PC-3 (cell line): Measurements from ENCODE around the gene NOC4L. TPM values are rescaled to one million over a fixed set of nuclear protein-coding genes. Genes with fewer than 3 reads are reported as not detected.
"Not testable (repeated sequence)": the region's sequence is repeated elsewhere in the genome, so short reads cannot be mapped to it uniquely, and the experiment has no call there.

ENCODE experiments used
- ATAC-seq: fragments of 200-7000 bp; cut with Tn5 transposase; 2 replicates; pipeline ENCODE4 v1.9.1; 2020; ENCODE audit warnings: mild to moderate bottlenecking, moderate library complexity
- BruUV-seq: library from RNA; stranded (reverse); fragments of 400-500 nt; replicated peaks from 2 replicates; lab custom pipeline; 2021; lab: Mats Ljungman, UMichigan
- CTCF ChIA-PET: fragments of 300-600 bp; sonication (Branson Sonifier 250); formaldehyde crosslinking; loops from one replicate; lab custom pipeline; 2022; ENCODE audit warnings: antibody characterized with exemption; lab: Charles Lee
- POLR2A ChIA-PET: fragments of 300-600 bp; sonication (Branson Sonifier 250); formaldehyde crosslinking; loops from one replicate; lab custom pipeline; 2022; ENCODE audit warnings: antibody characterized with exemption; ENCODE audit not compliant: unreplicated experiment; lab: Charles Lee
- DNase-seq: peaks from one replicate; pipeline ENCODE4 v3.0.0-alpha.2; 2015
- H2AFZ ChIP-seq: fragments of 300-600 bp; sonication (generic); 2 replicates; pipeline ENCODE4 v1.6.0; 2016; ENCODE audit warnings: antibody characterized with exemption, low read length
- H3F3A ChIP-seq: fragments of 300-600 bp; sonication (generic); one replicate; pipeline ENCODE4 v1.6.0; 2017; ENCODE audit warnings: antibody characterized with exemption, low read length, control low read depth, mild to moderate bottlenecking; ENCODE audit not compliant: unreplicated experiment
- H3K27ac ChIP-seq: fragments of 300-600 bp; sonication (generic); 2 replicates; pipeline ENCODE4 v1.5.1; 2016; ENCODE audit warnings: mild to moderate bottlenecking, low read length
- H3K27me3 ChIP-seq: fragments of 300-600 bp; sonication (generic); 2 replicates; pipeline ENCODE4 v1.6.1; 2016; ENCODE audit warnings: low read length, mixed read lengths
- H3K36me3 ChIP-seq: fragments of 300-600 bp; sonication (generic); 2 replicates; pipeline ENCODE4 v1.6.1; 2016; ENCODE audit warnings: low read depth, mixed run types, low read length, mixed read lengths
- H3K4me1 ChIP-seq: fragments of 300-600 bp; sonication (generic); 2 replicates; pipeline ENCODE4 v1.5.1; 2016; ENCODE audit warnings: low read length; ENCODE audit not compliant: insufficient read depth
- H3K4me2 ChIP-seq: fragments of 300-600 bp; sonication (generic); 2 replicates; pipeline ENCODE4 v1.6.0; 2016; ENCODE audit warnings: low read length
- H3K4me3 ChIP-seq: fragments of 300-600 bp; sonication (generic); 2 replicates; pipeline ENCODE4 v1.5.1; 2016; ENCODE audit warnings: mild to moderate bottlenecking, low read length, mixed read lengths
- H3K79me2 ChIP-seq: fragments of 300-600 bp; sonication (generic); 2 replicates; pipeline ENCODE4 v1.6.1; 2017; ENCODE audit warnings: low read length, mixed read lengths
- H3K9ac ChIP-seq: fragments of 300-600 bp; sonication (generic); 2 replicates; pipeline ENCODE4 v1.6.0; 2016; ENCODE audit warnings: mild to moderate bottlenecking, low read length
- H3K9me2 ChIP-seq: fragments of 300-600 bp; sonication (generic); replicated peaks from 2 replicates; pipeline ENCODE4 v1.6.1; 2016; ENCODE audit warnings: mixed run types, low read length, mixed read lengths
- H3K9me3 ChIP-seq: fragments of 300-600 bp; sonication (generic); 2 replicates; pipeline ENCODE4 v1.6.1; 2016; ENCODE audit warnings: low read length, mixed read lengths
- H4K20me1 ChIP-seq: fragments of 300-600 bp; sonication (generic); 2 replicates; pipeline ENCODE4 v1.6.1; 2016; ENCODE audit warnings: low read length, mixed read lengths
- CTCF ChIP-seq: fragments of 300-600 bp; sonication (generic); conservative IDR thresholded peaks from 2 replicates; pipeline ENCODE4 v1.5.1; 2017; ENCODE audit warnings: antibody characterized with exemption, low read depth, mild to moderate bottlenecking, low read length
- EZH2 ChIP-seq: fragments of 300-600 bp; sonication (generic); IDR thresholded peaks from one replicate; pipeline ENCODE4 v1.6.1; 2017; ENCODE audit warnings: antibody characterized with exemption, mild to moderate bottlenecking, low read length; ENCODE audit not compliant: unreplicated experiment
- EZH2phosphoT487 ChIP-seq: fragments of 300-600 bp; sonication (generic); IDR thresholded peaks from 2 replicates; pipeline ENCODE4 v1.6.1; 2018; ENCODE audit warnings: mild to moderate bottlenecking, antibody characterized with exemption, low read length, borderline replicate concordance
- intact Hi-C: fragments of 100-400 bp; cut with micrococcal nuclease; formaldehyde crosslinking; loops from 2 replicates; pipeline ENCODE4 v1.9.0; 2023
- total RNA-seq: library from RNA; depleted of rRNA; stranded (reverse); fragments of >200 nt; gene quantifications from 2 replicates; pipeline ENCODE4 v1.2.3, GENCODE V29; 2014

NOC4L gene
- total RNA-seq, 1 experiment from 2014 or later, result 44.4 TPM

DNA sequence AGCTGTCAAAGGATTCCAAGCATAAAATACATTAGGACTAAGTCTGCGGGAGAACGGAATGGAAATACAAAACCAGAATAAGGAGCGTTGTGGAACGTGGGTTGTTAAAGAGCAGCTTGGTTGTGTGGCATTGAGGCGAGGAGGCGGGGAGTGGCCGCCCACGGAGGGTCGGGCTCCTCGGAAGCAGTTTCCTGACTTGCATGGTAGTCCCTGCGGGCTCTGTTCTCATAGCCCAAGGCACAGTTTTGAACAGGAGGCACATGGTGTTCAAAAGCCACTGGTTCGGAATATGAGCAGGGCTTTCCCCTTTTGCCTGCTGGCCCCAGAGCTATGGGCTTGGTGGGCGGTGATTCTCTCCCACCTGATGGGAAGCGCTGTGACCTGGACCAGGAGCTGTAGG is 12.3 kb upstream of the NOC4L start:
- no peak for ATAC-seq
- H2AFZ ChIP-seq, result no peak overlapping the region
- intact Hi-C loops, result no loop called here
- CTCF ChIA-PET, result no interaction called here
- no peaks in the 10 kb centered on the region for H4K20me1 ChIP-seq
- H3K9ac ChIP-seq, result no peak overlapping the region
- no peaks in the 10 kb centered on the region for H3K9me3 ChIP-seq
- no peak overlapping the region for H3K4me3 ChIP-seq
- no peak overlapping the region for H3K4me2 ChIP-seq
- H3K79me2 ChIP-seq, result no peaks in the 10 kb centered on the region
- H3K36me3 ChIP-seq, result peaks cover 19% of the 10 kb centered on the region
- H3K4me1 ChIP-seq, result peaks cover 3% of the 10 kb centered on the region; the same call in 1 of the 2 replicates
- H3F3A ChIP-seq, result no peaks in the 10 kb centered on the region
- TF ChIP-seq CTCF, result no peak
- no peak for TF ChIP-seq EZH2phosphoT487
- no peak for TF ChIP-seq EZH2
- no peaks in the 10 kb centered on the region for H3K9me2 ChIP-seq
- H3K27me3 ChIP-seq, result no peaks in the 10 kb centered on the region
- no TSS peak for BruUV-seq
- no peak overlapping the region for H3K27ac ChIP-seq
- DNase-seq, result no peak
- POLR2A ChIA-PET, result no interaction called here

DNA sequence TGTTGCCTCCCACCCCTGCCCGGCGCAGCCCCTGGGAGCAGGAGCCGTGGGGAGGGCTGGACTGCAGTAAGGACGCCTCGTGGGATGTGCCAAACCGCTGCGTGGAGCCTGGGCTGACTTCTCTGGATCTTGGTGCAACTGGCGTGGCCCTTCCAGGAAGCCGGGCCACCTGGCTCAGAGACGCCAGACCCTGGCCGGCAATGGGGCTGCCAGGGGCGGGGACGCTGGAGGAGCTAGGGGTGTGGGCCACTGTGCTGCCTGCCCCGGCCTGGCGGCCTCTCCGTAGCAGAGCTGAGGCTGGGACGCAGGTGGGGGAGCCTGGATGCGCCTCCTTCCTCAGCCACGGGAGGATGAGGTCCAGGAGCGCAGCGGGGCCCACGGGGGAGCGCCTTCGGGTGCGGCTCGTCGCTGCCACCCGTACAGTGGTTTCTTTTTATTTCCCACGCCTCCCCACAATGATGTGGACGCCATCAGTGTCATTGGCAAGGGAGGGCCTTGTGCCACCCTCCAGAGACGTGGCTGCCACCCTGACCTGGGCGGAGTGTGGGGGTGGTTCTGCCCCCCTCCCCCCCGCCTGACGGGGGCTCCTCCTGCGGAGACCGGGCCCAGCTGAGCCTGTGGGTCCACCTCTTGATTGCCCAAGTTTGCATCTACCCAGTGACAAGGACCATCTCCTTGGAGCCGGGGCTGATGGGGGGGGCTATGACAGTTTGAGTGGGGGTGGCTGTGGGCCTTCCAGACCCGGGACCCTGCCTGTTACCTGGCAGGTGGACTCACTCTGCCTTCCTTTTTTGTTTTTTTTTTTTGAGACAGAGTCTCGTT is 11.4 kb upstream of the NOC4L start:
- H3K27me3 ChIP-seq, result no peaks in the 10 kb centered on the region
- peaks cover 3% of the 10 kb centered on the region; the same call in 1 of the 2 replicates for H3K4me1 ChIP-seq
- CTCF ChIA-PET, result no interaction called here
- DNase-seq (no peak), ATAC-seq (no peak)
- no peaks in the 10 kb centered on the region for H3K9me3 ChIP-seq
- POLR2A ChIA-PET, result no interaction called here
- H3F3A ChIP-seq, result no peaks in the 10 kb centered on the region
- BruUV-seq, result no TSS peak
- no peak overlapping the region for H3K4me3 ChIP-seq
- H4K20me1 ChIP-seq, result no peaks in the 10 kb centered on the region
- no peak overlapping the region for H3K27ac ChIP-seq
- no peaks in the 10 kb centered on the region for H3K9me2 ChIP-seq
- intact Hi-C loops, result no loop called here
- no peak for TF ChIP-seq EZH2phosphoT487
- no peak for TF ChIP-seq CTCF
- no peak for TF ChIP-seq EZH2
- no peaks in the 10 kb centered on the region for H3K79me2 ChIP-seq
- H3K36me3 ChIP-seq, result peaks cover 11% of the 10 kb centered on the region
- H2AFZ ChIP-seq, result no peak overlapping the region
- H3K9ac ChIP-seq, result no peak overlapping the region
- no peak overlapping the region for H3K4me2 ChIP-seq

DNA sequence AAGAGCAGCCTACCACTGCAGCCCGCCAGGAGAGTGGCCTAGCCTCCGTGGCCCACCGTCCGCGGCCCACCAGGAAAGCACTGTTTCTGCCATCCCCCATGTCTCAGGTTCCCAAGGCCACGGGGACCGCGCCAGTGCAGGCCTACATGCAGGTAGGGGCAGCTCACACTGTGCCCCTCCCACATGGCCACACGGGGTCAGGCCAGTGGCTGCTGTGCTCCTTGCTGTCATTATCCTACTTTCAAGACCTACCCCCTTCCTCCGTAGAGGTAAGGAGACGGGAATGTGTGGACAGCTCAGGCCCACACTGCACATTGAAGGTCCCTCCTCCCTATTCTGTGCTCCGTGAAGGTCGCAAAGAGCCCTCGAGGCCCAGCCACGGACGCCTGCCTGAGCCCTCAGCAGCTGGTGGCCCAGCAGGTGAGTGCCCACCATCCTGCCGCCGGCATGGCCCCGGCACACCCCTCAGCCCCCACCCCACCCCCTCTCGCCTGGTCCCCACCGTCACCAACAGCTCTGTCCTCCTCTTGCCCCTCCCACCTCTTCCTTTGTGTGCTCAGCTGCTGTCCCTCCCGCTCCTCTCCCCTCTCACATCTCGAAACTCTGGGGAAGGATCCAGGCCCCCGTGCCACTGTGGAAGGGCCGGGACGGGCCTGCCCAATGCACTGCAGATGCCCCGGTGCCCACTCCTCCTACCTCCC is 10.2 kb upstream of the NOC4L start:
- intact Hi-C loops, result no loop called here
- H3K27me3 ChIP-seq, result no peaks in the 10 kb centered on the region
- H3K27ac ChIP-seq, result no peak overlapping the region
- H3K9me3 ChIP-seq, result no peaks in the 10 kb centered on the region
- TF ChIP-seq EZH2 (no peak), CTCF (no peak), EZH2phosphoT487 (no peak)
- no peak overlapping the region for H2AFZ ChIP-seq
- POLR2A ChIA-PET, result no interaction called here
- no peaks in the 10 kb centered on the region for H3K9me2 ChIP-seq
- H3F3A ChIP-seq, result no peaks in the 10 kb centered on the region
- no TSS peak for BruUV-seq
- H3K4me2 ChIP-seq, result no peak overlapping the region
- H4K20me1 ChIP-seq, result no peaks in the 10 kb centered on the region
- DNase-seq, result no peak
- H3K36me3 ChIP-seq, result 0 out of 2 replicates have a peak, but pooled peaks cover 7% of the 10 kb centered on the region
- CTCF ChIA-PET, result no interaction called here
- H3K79me2 ChIP-seq, result no peaks in the 10 kb centered on the region
- no peak overlapping the region for H3K4me3 ChIP-seq
- ATAC-seq, result peak; percentile 48
- H3K9ac ChIP-seq, result no peak overlapping the region
- H3K4me1 ChIP-seq, result no peaks in the 10 kb centered on the region

- H3K79me2 ChIP-seq, H3K4me2 ChIP-seq, H3K9me3 ChIP-seq, H3K4me1 ChIP-seq, CTCF ChIA-PET, H3K27ac ChIP-seq, ATAC-seq, BruUV-seq, H4K20me1 ChIP-seq, DNase-seq, POLR2A ChIA-PET, H3K4me3 ChIP-seq, H2AFZ ChIP-seq, intact Hi-C loops, H3K27me3 ChIP-seq, H3K9me2 ChIP-seq, H3K9ac ChIP-seq, H3F3A ChIP-seq: not testable (repeated sequence)
- peaks cover 10% of the 10 kb centered on the region; the same call in 1 of the 2 replicates for H3K36me3 ChIP-seq
Observed at GRCh38 chr12:132134653-132135183, 9.5 kb upstream of the NOC4L start.
